HG02943 (cell line): ENCODE data around the gene APBA3.
"Not testable (repeated sequence)": the region's sequence is repeated elsewhere in the genome, so short reads cannot be mapped to it uniquely, and the experiment has no call there.

Experiments used
- ATAC-seq: cut with Tn5 transposase; IDR thresholded peaks from one replicate; pipeline ENCODE4 v1.9.1; 2021; ENCODE audit warnings: mild to moderate bottlenecking, low read depth, moderate library complexity; ENCODE audit not compliant: unreplicated experiment

Gene APBA3

GRCh38 chr19:3771906-3772455 lies 10.5 kb upstream of the APBA3 start, which contains the start of gene RAX2:
TSS of gene RAX2 (minus strand) at chr19:3772228. CDS start at chr19:3771742, 486 bp downstream.
- ATAC-seq, result no peak

- ATAC-seq, result no peak
Measured at GRCh38 chr19:3771000-3771905, 9.8 kb upstream of the APBA3 start.

- ATAC-seq, result no peak
Measured at GRCh38 chr19:3770136-3770999, 8.9 kb upstream of the APBA3 start.

- no peak for ATAC-seq
Measured at GRCh38 chr19:3769494-3769893, 8.0 kb upstream of the APBA3 start.

- ATAC-seq, result no peak
Measured at GRCh38 chr19:3768748-3769099, 7.2 kb upstream of the APBA3 start.

DNA sequence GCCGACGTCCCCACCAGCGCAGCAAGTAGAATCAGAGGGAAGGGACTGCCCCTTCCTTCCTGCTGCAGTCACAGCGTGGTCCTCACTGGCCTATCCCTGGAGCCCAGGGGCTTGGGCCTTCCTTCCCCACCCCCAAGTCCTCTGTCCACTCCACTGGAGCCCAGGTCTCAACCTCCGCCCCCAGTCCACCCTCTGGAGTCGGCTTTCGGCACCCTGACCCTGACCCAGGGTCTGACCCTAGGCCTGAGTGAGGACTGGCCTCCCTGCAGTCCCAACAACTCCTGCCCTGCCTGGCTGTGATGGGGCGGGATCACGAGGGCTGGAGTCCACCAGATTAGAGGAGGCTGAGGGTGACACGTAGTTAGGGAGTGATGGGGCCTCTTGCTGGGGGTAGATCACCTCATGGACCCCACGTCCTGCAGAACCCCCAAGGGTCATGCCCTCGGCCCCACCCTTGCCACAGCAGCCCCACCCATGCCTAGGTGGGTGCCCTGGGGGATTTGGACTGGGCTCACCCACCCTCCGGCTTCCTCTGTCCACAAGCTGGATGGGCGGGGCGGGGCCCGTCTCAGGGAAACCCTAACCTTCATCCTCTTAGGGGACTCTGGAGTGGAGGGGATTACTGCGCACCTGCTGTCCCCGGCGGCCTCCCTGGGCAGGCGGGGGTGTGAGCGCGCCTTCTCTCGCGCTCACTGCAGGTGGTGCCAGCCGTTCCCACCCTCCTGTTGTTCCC lies 6.7 kb upstream of the APBA3 start:
- ATAC-seq, result no peak

DNA sequence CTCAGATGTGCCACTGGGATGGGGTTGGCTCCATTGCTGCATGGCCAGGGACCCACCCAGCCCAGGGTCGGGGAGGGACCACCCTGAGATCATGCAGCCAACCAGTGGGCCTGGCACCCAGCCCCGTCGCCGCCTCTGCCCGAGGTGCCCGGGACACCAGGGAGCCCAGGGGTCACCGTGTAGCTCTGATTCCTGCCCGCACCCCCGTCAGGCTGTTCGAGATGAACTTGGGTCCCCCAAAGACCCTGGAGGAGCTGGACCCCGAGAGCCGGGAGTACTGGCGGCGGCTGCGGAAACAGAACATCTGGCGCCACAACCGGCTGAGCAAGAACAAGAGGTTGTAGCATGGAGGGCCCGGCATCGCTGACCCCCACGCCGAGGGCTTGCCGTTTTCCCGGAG lies 5.6 kb upstream of the APBA3 start:
- ATAC-seq, result no peak

DNA sequence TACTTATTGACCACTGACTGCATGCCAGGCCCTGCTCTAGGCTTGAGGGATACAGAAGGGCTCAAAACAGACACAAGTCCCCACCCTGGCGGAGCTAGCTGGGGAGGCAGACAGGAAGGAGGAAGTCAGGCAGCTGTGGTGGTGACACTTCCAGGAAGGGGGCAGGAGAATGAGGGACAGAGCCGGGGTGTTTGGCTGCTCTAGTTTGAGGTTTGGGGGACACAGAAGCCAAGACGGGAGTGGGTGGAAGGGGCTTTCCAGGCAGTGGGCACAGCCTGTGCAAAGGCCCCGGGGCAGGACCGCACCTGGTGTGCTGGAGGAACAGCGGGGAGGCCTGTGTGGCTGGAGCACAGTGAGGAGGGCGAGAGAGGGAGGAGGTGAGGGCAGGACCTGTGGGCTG lies 5.0 kb upstream of the APBA3 start:
- no peak for ATAC-seq

GRCh38 chr19:3765757-3766156 lies 4.3 kb upstream of the APBA3 start:
- not testable (repeated sequence) for ATAC-seq

DNA sequence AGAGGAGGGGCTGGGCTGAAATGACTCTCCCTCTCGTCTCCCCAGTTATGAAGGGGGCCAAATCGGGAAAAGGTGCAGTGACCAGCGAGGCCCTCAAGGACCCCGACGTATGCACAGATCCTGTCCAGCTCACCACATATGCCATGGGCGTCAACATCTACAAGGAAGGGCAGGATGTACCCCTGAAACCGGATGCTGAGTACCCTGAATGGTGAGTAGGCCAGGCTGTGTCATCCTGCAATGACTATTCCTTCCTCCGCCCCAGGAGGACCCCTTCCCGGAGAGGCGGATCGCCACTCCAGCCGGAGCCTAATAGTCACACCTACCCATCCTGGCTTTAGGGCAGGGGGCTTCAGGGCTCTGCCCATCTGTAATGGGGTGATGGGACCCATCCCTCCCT lies 3.6 kb upstream of the APBA3 start:
- ATAC-seq, result no peak

GRCh38 chr19:3762501-3763459 lies 1.3 kb upstream of the APBA3 start, which contains the start of gene MRPL54:
TSS of gene MRPL54 (plus strand) at chr19:3762682. CDS start at chr19:3762701, 19 bp downstream.
- ATAC-seq, result peak; percentile 73

GRCh38 chr19:3762130-3762473 lies 610 bp upstream of the APBA3 start:
- ATAC-seq, result no peak

DNA sequence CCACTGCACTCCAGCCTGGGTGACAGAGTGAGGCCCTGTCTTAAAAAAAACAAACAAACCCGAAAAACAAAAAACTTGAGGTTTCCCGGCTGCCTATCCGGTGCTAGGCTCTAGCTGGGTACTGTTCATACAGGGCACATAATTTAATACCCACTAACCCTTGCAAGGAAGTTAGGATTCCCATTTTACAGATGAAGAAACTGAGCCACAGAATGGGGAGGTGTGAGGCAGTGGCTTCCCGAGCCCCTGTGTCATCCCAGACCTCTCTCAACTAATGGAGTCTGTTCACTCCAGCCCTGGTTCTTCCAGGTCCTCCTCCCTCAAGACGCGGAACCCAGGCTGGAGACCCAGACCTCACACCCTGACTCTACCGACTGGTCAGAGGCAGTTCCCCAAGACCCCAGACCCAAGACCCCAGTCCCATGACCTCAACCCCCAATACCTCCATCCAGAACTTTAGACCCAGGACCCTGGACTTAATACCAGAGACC lies 576 bp downstream of the APBA3 start:
- ATAC-seq, result no peak

DNA sequence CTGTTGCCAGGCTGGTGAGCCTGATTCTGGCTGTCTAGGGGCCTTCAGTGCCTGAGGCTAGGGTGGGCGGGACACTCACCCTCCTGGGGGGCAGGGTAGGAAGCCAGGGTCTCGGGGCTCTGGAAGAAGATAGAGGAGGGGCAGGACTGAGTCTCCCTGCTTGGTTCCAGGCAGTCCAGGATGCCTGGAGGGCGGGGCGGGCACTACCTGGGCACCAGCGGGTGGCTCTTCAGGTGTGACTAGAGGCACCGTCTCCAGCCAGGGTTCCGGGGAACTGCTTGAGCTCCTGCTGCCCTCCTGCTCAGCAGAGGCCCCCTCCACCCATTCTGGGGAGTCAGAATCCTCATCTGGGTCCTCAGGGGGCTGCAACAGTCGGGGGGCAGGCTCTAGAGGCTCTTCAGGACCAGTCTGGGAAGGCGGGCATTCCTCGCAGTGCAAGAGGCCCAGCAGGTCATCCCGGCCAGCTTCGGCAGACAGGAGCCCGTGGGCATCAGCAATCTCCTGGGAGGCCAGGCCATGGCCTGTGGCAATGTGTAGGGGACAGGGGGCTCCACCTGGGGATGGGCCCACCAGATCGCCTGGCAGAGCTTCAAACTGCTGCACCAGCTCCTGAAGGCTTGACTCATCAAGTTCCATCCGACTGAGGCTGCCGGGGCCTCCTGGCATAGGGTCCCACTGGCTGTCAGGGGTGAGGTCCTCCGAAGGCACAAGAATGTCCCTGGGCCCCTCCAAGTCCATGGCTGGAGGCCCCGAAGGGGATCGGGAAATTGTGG lies 1.8 kb downstream of the APBA3 start:
- no peak for ATAC-seq

DNA sequence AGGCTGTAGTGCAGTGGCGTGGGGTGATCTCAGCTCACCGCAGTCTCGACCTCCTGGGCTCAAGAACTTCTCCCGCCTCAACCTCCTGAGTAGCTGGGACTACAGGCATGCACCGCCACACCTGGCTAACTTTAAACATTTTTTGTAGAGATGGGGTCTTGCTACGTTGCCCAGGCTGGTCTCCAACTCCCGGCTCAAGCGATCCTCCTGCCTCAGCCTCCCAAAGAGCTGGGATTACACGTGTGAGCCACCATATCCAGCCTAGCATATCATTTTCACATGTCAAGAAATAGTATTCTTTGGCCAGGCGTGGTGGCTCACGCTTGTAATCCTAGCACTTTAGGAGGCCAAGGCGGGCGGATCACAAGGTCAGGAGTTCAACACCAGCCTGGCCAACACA lies 3.2 kb downstream of the APBA3 start:
- ATAC-seq, result not testable (repeated sequence)

DNA sequence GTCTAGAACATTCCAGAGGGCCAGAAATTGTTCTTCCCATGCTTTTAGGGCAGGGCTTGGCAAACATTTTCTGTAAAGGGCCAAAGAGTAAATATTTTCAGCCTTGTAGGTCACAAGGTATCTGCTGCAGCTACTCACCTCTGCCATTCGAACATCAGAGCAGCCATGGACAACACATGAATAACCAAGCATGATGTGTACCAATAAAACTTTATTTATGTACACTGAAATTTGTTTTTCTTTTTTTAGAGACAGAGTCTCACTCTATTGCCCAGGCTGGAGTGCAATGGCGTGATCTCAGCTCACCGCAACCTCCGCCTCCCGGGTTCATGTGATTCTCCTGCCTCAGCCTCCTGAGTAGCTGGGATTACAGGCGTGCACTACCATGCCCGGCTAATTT lies 3.8 kb downstream of the APBA3 start:
- ATAC-seq, result not testable (repeated sequence)

DNA sequence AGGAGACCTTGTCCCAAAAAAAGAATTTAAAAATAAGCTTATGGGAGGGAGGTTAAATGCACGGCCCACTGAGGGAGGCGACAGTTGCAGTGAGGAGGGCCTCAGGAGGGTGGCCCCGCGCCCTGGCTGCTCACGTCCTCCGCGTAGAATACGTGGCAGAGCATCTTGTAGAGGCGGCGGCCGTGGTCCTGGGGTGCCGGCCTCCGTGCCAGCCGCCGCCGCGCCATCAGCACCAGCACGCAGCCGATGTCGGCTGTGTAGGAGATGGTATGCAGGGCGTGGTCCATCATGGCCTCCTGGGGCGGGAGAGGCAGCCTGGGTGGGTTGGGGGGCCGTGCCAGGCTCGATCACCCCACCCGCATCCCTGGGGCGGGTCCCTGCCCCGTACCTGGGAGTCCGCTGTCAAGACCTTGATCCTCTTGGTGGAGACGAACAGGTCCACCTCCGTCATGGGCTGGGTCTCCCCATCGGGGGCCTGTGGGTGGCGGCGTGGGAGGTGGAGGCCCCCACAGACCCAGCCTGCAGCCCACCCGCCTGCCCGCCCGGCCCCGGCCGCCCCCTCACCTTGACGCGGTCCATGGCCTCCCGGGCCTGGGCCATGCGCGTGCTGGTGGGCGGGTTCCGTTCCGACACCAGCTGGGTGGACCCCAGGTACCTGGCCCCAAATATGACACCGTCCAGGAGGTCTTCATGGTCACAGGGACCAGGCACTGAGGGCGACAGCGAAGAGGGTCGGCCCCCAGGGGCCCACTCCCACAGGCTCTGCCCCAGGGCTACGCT lies 7.7 kb downstream of the APBA3 start:
- ATAC-seq, result no peak

DNA sequence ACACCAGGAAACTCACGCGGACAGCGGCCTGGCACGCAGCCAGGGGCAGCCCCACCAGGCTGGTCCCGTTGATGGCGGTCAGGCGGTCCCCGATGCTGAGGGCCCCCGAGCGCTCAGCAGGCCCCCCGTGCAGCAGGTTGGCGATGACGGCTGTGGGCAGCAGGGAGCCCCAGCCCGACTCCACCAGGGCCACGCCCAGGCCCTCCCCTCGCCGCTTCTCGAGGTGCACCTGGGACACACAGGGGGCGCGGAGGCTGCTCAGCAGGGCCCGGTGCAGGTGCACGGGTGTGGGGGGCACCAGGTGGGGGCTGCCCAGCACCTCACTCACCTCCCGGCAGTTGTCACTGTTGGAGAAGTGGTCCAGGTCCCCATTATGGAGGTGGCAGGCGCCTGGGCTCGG lies 9.0 kb downstream of the APBA3 start:
- ATAC-seq, result no peak
